ENCODE measurements around the gene GRB14.
"Not testable (repeated sequence)": the region's sequence is repeated elsewhere in the genome, so short reads cannot be mapped to it uniquely, and the experiment has no call there.

GRB14 gene

GRCh38 chr2:164495491-164496223 lies 125.6 kb downstream of the GRB14 start:
- DNase-seq (ENCODE audit: low spot score), result peak; percentile 91

GRCh38 chr2:164485541-164485940 lies 135.7 kb downstream of the GRB14 start:
- DNase-seq (ENCODE audit: low spot score), result no peak

DNA sequence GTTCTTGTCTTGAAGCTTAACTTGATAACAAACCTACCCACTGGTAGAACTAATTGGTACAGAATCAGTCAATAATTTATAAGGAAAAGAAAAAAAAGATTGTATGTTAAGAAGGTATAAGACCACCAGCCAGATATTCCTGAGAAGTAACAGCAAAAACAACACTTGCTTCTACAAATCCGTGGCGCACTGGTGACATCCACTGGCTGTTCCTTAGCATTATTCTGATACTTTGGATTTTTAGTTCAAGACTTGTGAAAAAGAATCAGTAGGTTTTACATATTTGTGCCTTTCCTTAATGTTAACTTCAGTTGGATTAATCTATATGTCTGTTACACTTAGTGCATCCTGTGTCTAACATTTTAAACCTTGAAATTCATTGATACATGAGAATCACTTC lies 141.8 kb downstream of the GRB14 start:
- no peak for DNase-seq (ENCODE audit: low spot score)

- no peak for DNase-seq (ENCODE audit: low spot score)
Measured at GRCh38 chr2:164478205-164478604, 143.1 kb downstream of the GRB14 start.

GRCh38 chr2:164474873-164475272 lies 146.4 kb downstream of the GRB14 start:
- no peak for DNase-seq (ENCODE audit: low spot score)

- DNase-seq (ENCODE audit: low spot score), result no peak
Measured at GRCh38 chr2:164473021-164473420, 148.3 kb downstream of the GRB14 start.

DNA sequence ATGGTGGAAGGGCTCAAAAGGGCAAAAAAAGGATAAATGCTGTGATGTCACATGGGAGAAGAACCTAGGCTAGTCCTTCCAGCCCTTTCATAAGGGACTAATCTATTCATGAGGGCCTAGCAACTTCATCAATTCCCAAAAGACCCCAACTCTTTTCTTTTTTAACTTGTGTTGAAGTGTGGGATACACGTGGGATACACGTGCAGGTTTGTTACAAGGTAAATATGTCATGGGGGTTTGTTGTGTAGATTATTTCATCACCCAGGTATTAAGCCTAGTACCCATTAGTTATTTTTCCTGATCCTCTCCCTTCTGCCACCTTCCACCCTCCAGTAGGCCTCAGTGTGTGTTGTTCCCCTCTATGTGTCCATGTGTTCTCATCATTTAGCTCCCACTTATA lies 156.2 kb downstream of the GRB14 start:
- DNase-seq (ENCODE audit: low spot score), result not testable (repeated sequence)

- no peak for DNase-seq (ENCODE audit: low spot score)
Measured at GRCh38 chr2:164464376-164464775, 156.9 kb downstream of the GRB14 start.

- DNase-seq (ENCODE audit: low spot score), result no peak
Measured at GRCh38 chr2:164458792-164459191, 162.5 kb downstream of the GRB14 start.

- no peak for DNase-seq (ENCODE audit: low spot score)
Measured at GRCh38 chr2:164457271-164457670, 164.0 kb downstream of the GRB14 start.

DNA sequence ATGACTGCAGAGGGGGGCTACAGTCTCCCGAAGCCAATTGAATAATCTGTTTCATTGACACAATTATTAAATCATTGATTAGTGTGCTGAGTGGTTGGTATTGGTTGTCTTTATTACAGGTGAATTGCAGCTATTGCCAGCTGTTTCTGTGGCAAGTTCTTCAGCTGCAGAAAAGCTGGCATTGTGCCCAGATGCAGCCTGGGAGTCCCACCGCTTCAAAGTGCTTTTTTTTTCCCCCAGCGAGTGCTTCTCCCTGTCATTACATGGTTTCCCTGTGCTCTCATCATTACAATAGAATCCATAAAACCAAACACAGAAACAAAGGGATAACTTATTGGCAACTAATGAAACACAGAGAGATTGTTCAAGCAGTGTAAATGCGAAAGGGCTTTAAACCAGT lies 164.7 kb downstream of the GRB14 start:
- DNase-seq (ENCODE audit: low spot score), result no peak

GRCh38 chr2:164453656-164454305 lies 167.5 kb downstream of the GRB14 start:
- DNase-seq (ENCODE audit: low spot score), result no peak

GRCh38 chr2:164450278-164450677 lies 171.0 kb downstream of the GRB14 start:
- no peak for DNase-seq (ENCODE audit: low spot score)

- DNase-seq (ENCODE audit: low spot score), result no peak
Measured at GRCh38 chr2:164449706-164450105, 171.6 kb downstream of the GRB14 start.

GRCh38 chr2:164447660-164448059 lies 173.6 kb downstream of the GRB14 start:
- DNase-seq (ENCODE audit: low spot score), result no peak

Measured in putamen (tissue), 1 donor.